Ascending aorta (tissue), 2 donors: ENCODE measurements around the gene FBRSL1. TPM values are rescaled to one million over a fixed set of nuclear protein-coding genes. Genes with fewer than 3 reads are reported as not detected.

ENCODE experiments used
- DNase-seq, 2 donors: peaks; one replicate each; pipeline ENCODE4 v3.0.0-alpha.2; 2019; ENCODE audit warnings: low spot score in 2 of 2
- H3K27ac ChIP-seq, 2 donors: fragments of 200-600 bp; sonication (generic); one replicate each; pipeline ENCODE4 v1.5.1; 2016 to 2017; ENCODE audit warnings: mild to moderate bottlenecking in 1 of 2
- H3K27me3 ChIP-seq: fragments of 200-600 bp; sonication (generic); one replicate; pipeline ENCODE4 v1.5.1; 2017
- H3K36me3 ChIP-seq, 2 donors: fragments of 200-600 bp; sonication (generic); one replicate each; pipeline ENCODE4 v1.5.1; 2016
- H3K4me1 ChIP-seq, 2 donors: fragments of 200-600 bp; sonication (generic); one replicate each; pipeline ENCODE4 v1.5.1; 2016 to 2017; ENCODE audit warnings: mild to moderate bottlenecking in 1 of 2
- H3K4me3 ChIP-seq, 2 donors: fragments of 200-600 bp; sonication (generic); one replicate each; pipeline ENCODE4 v1.5.1; 2016 to 2017; ENCODE audit warnings: mild to moderate bottlenecking in 1 of 2
- H3K9me3 ChIP-seq, 2 donors: fragments of 200-600 bp; sonication (generic); one replicate each; pipeline ENCODE4 v1.5.1; 2016
- intact Hi-C: fragments of 100-400 bp; cut with DNase I; formaldehyde crosslinking; loops from one replicate; pipeline ENCODE4 v1.15.1; 2023
- total RNA-seq: library from RNA; depleted of rRNA; stranded (reverse); fragments of >200 nt; gene quantifications from one replicate; pipeline ENCODE4 v1.1.0, GENCODE V29; 2016
- TF ChIP-seq, protein P1 (sequence below), 3 experiments: fragments of 200-600 bp in 2 of 3; fragments of 450-650 bp in 1 of 3; sonication (generic) in 2 of 3; IDR thresholded peaks; one replicate each; pipeline ENCODE4 v1.5.1; 2016 to 2019; ENCODE audit warnings: antibody characterized with exemption in 3 of 3, mild to moderate bottlenecking in 1 of 3, moderate library complexity in 1 of 3

Gene FBRSL1
- total RNA-seq, 1 donor from 2014 or later, result 40.7 TPM

GRCh38 chr12:132558861-132559623 is 69.1 kb downstream of the FBRSL1 start:
- Histone ChIP-seq H3K36me3 (no peaks in the 10 kb centered on the region), H3K9me3 (no peaks in the 10 kb centered on the region), H3K4me1 (peaks cover 2 to 17% of the 10 kb centered on the region in 2 donors), H3K27me3 (no peaks in the 10 kb centered on the region), H3K4me3 (peak overlapping the region; percentile 67 to 78), H3K27ac (no peak overlapping the region)
- no peak for DNase-seq
- intact Hi-C loops, result no loop called here
- TF ChIP-seq, protein P1, sequence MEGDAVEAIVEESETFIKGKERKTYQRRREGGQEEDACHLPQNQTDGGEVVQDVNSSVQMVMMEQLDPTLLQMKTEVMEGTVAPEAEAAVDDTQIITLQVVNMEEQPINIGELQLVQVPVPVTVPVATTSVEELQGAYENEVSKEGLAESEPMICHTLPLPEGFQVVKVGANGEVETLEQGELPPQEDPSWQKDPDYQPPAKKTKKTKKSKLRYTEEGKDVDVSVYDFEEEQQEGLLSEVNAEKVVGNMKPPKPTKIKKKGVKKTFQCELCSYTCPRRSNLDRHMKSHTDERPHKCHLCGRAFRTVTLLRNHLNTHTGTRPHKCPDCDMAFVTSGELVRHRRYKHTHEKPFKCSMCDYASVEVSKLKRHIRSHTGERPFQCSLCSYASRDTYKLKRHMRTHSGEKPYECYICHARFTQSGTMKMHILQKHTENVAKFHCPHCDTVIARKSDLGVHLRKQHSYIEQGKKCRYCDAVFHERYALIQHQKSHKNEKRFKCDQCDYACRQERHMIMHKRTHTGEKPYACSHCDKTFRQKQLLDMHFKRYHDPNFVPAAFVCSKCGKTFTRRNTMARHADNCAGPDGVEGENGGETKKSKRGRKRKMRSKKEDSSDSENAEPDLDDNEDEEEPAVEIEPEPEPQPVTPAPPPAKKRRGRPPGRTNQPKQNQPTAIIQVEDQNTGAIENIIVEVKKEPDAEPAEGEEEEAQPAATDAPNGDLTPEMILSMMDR (IDR thresholded peaks at IDR 0.05), result no peak

DNA sequence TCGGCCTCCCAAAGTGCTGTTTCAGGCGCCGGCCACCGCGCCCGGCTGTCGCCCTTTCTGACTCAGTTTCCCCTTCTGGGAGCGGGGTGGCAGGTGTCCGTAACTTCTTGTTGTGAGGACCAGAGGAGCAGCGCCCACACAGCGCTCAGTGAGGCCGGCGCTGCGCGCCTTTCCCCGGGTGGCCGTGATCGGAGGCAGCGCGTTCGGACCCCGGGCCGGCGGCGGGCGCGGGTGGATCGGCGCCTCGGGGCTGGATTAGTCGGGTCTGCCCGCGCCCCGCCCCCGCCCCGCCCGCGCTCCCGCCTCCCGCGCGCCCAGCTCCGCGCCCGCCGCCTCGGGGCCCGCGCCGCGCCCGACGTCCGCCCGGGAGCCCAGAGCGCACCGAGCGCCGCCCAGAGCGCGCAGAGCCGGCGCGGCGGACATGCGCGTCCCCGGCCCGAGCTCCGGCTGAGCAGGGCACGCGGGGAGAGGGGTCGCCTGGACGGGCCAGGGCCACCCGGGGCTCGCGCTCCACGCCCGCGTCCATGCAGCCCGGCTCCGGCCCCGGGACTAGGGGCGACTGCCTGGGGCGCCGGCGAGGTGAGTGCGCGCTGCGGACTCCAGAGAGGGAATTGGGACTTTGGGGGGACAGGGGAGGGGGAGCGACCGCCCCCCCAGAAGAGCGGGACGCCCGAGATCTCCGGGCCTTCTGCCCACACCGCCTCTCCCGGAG is 69.9 kb downstream of the FBRSL1 start:
- no peaks in the 10 kb centered on the region for H3K27me3 ChIP-seq
- intact Hi-C loops, result no loop called here
- no peaks in the 10 kb centered on the region for H3K36me3 ChIP-seq
- H3K9me3 ChIP-seq, result no peaks in the 10 kb centered on the region
- no peak for DNase-seq
- no peak overlapping the region for H3K27ac ChIP-seq
- H3K4me3 ChIP-seq, result peak overlapping the region; percentile 67 to 78
- peaks cover 2 to 17% of the 10 kb centered on the region in 2 donors for H3K4me1 ChIP-seq
- TF ChIP-seq, protein P1 (IDR thresholded peaks at IDR 0.05), result no peak

DNA sequence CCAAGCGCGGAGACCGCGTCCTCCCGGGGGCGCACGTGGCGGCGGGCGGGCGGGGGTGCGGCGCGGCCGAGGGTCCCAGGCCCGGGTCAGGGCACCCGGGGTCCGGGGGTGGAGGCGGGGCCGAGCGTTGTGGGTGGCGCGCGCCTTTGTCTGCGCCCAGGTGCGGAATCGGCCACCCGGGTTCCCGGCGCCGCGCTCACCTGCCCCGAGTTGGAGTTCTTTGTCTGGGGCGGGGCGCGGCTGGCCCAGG is 70.3 kb downstream of the FBRSL1 start:
- Histone ChIP-seq H3K36me3 (no peaks in the 10 kb centered on the region), H3K9me3 (no peaks in the 10 kb centered on the region), H3K27ac (no peak overlapping the region), H3K4me1 (peaks cover 2 to 17% of the 10 kb centered on the region in 2 donors), H3K27me3 (no peaks in the 10 kb centered on the region), H3K4me3 (peak overlapping the region; percentile 67 to 78)
- intact Hi-C loops, result no loop called here
- TF ChIP-seq, protein P1 (IDR thresholded peaks at IDR 0.05), result no peak
- no peak for DNase-seq

GRCh38 chr12:132560614-132561426 is 70.9 kb downstream of the FBRSL1 start:
- DNase-seq, result no peak
- intact Hi-C loops, result no loop called here
- H3K4me3 ChIP-seq, result peak overlapping the region; percentile 67 to 78

More at GRCh38 chr12:132560614-132561426, 70.9 kb downstream of the FBRSL1 start:
- Histone ChIP-seq H3K9me3 (no peaks in the 10 kb centered on the region), H3K27ac (no peak overlapping the region), H3K27me3 (no peaks in the 10 kb centered on the region), H3K4me1 (peaks cover 2 to 17% of the 10 kb centered on the region in 2 donors), H3K36me3 (no peaks in the 10 kb centered on the region)
- TF ChIP-seq, protein P1 (IDR thresholded peaks at IDR 0.05), result peak; percentile 30 to 52 (median 41)

Other genes with a start within 250 kb of the FBRSL1 start
- gene GALNT9, start 160.6 kb upstream of the FBRSL1 start, total RNA-seq, result not detected
- gene LRCOL1, start 120.4 kb downstream of the FBRSL1 start, total RNA-seq, result not detected
- gene P2RX2, start 128.6 kb downstream of the FBRSL1 start, total RNA-seq, result not detected
- 115 TPM for gene POLE, start 197.2 kb downstream of the FBRSL1 start, total RNA-seq
- 18.8 TPM for gene PXMP2, start 197.4 kb downstream of the FBRSL1 start, total RNA-seq
- 41.2 TPM for gene PGAM5, start 220.7 kb downstream of the FBRSL1 start, total RNA-seq